H1 (cell line): ENCODE data around the gene SRP9. TPM values are rescaled to one million over a fixed set of nuclear protein-coding genes. Genes with fewer than 3 reads are reported as not detected.

Experiments used
- SP4 ChIP-seq: IDR thresholded peaks from 2 replicates; pipeline ENCODE4 v1.6.1; 2012; ENCODE audit warnings: low read length, inconsistent platforms
- SRF ChIP-seq: IDR thresholded peaks from 2 replicates; pipeline ENCODE4 v1.6.1; 2011; ENCODE audit warnings: mild to moderate bottlenecking, low read depth, low read length, moderate library complexity
- TBP ChIP-seq: IDR thresholded peaks from 2 replicates; pipeline ENCODE4 v1.6.1; 2011; ENCODE audit warnings: low read depth, low read length, improper control_type of control experiment
- USF2 ChIP-seq: IDR thresholded peaks from 2 replicates; pipeline ENCODE4 v1.6.1; 2011; ENCODE audit warnings: low read length, improper control_type of control experiment
- polyA plus RNA-seq, 7 experiments: library from polyadenylated mRNA; depleted of rRNA in 3 of 7; stranded (reverse) in 5 of 7; unstranded in 2 of 7; fragments of >200 nt in 5 of 7; fragments of 200-250 nt in 2 of 7; gene quantifications; 1 replicate in 5 of 7; 2 replicates in 1 of 7; 4 replicates in 1 of 7; pipeline versions ENCODE4 v1.2.1 to v1.2.3, GENCODE V29; 2011 to 2013; ENCODE audit warnings: missing spikeins in 2 of 7, mixed read lengths in 2 of 7
- total RNA-seq: library from RNA; stranded (reverse); fragmentation: NEBNext Ultra II Directional; extraction: Animal tissue kit (Norgen Biotek cat#: 25700); gene quantifications from 2 replicates; pipeline ENCODE4 v1.2.1, GENCODE V29; 2021

Gene SRP9
- total and polyA plus RNA-seq, 2 of the 8 experiments (the other 6 are each of a cell fraction or from before 2014, with no cell fraction given) = 446 to 572 TPM

- no peak for TF ChIP-seq SRF
- no peak for TF ChIP-seq SP4
- no peak for TF ChIP-seq TBP
- TF ChIP-seq USF2 = no peak
Measured at GRCh38 chr1:225733254-225733653, 44.4 kb upstream of the SRP9 start (continued).
